ENCODE results near the gene SNAP23. TPM values are rescaled to one million over a fixed set of nuclear protein-coding genes. Genes with fewer than 3 reads are reported as not detected.

The SNAP23 gene
- total and polyA plus RNA-seq, 4 experiments from 2014 or later: 70.6 to 92.3 (median 77.0) TPM

DNA sequence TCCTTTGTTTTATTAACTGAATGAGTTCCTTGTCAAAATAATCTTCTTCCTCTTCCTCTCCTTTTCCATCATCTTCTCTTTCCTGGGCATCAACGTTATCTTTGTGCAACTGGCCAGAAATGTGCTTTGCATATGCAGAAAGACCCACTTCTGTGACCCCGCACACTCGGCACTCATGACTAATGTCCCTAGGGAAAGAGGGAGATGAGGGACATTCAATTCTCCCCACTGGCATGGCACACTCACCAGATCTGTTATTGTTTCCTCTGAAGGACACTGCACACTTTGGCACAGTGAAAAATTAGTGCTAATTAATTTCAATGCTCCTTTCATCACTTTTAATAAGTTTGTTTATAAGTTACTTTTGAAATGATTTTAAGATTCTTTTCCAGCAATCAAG, 38.5 kb upstream of the SNAP23 start:
- CTCF ChIA-PET (ENCODE audit: partially characterized antibody): no interaction called here
- POLR2A ChIA-PET (ENCODE audit: partially characterized antibody): no interaction called here
- intact Hi-C loops (cut with micrococcal nuclease): no loop called here
- no peak overlapping the region for H3K4me3 Mint-ChIP-seq
- no peaks in the 10 kb centered on the region for H3K9me3 ChIP-seq (ENCODE audit: control insufficient read depth in 1 of 2, low read length in 2 of 2)
- H3K27ac ChIP-seq (ENCODE audit: low read depth, low read length): no peak overlapping the region
- H3K27me3 ChIP-seq (ENCODE audit: insufficient read depth, low read length): no peaks in the 10 kb centered on the region
- H3K36me3 ChIP-seq (ENCODE audit: insufficient read depth, low read length): peaks cover 5% of the 10 kb centered on the region
- H3K4me1 Mint-ChIP-seq: peaks cover 9 to 17% (median 10%) of the 10 kb centered on the region in 4 donors
- H3K27ac Mint-ChIP-seq: peak overlapping the region in 2 of 7 donors; percentile 45 to 46
- peaks cover 6 to 29% of the 10 kb centered on the region in 2 donors for H3K36me3 Mint-ChIP-seq
- no peaks in the 10 kb centered on the region for H3K9me3 Mint-ChIP-seq
- no peaks in the 10 kb centered on the region for H3K4me1 ChIP-seq (ENCODE audit: insufficient read depth, low read length)
- H3K4me3 ChIP-seq (ENCODE audit: low read length in 2 of 2): no peak overlapping the region
- no peak for DNase-seq
- H3K27me3 Mint-ChIP-seq: no peaks in the 10 kb centered on the region

DNA sequence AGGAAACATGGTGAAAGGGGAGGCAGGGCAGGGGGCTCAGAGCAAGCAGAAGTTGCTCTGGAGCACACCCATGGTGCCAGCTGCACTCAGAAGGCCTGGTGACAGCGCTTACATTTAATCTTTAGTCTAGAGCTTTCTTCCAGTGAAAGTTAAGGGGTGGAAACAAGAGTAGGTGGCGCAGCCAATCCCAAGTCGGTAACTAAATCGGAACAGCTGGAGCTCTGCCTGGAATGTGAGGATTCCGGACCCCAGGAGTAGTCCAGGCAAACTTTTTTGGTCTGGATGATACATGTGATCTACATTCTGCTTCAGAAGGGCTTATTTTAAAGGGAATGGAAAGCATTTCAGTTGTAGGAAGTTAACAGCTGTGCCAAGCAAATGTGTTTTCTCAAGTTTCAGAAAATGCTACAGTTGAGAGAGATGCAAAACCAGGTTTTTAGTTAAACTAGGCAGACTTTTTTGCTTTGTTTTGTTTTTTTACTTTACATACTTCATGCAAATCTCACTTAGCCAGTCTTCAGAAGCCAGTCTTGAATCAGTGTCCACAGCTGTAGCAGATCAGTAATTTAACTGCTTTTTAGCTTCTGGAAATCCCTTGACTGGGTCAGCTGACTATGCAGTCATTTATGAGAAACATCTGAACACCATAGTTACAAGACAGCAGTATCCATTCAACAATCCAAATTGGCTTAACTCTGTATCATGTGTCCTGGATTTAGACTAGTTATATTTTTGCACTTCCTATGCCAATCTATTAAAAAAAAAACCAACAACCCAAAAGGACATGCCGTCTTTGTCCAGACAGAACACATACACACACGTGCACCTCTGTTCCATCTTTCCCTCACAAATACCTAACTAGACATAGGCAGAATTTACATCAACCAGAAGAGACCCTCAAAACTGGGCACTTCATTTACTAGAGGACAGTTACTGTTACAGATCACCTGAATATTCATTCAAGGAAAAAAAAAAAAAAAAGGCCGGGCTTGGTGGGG, 37.7 kb upstream of the SNAP23 start:
- CTCF ChIA-PET (ENCODE audit: partially characterized antibody): no interaction called here
- H3K4me3 ChIP-seq (ENCODE audit: low read length in 2 of 2): no peak overlapping the region
- peaks cover 6 to 30% of the 10 kb centered on the region in 2 donors for H3K36me3 Mint-ChIP-seq
- H3K27me3 ChIP-seq (ENCODE audit: insufficient read depth, low read length): no peaks in the 10 kb centered on the region
- DNase-seq: no peak
- no peaks in the 10 kb centered on the region for H3K27me3 Mint-ChIP-seq
- no peaks in the 10 kb centered on the region for H3K9me3 Mint-ChIP-seq
- no peak overlapping the region for H3K27ac ChIP-seq (ENCODE audit: low read depth, low read length)
- peak overlapping the region in 3 of 7 donors; percentile 32 to 64 (median 52) for H3K27ac Mint-ChIP-seq
- peaks cover 9 to 17% (median 10%) of the 10 kb centered on the region in 4 donors for H3K4me1 Mint-ChIP-seq
- POLR2A ChIA-PET (ENCODE audit: partially characterized antibody): no interaction called here
- no peak overlapping the region for H3K4me3 Mint-ChIP-seq
- H3K36me3 ChIP-seq (ENCODE audit: insufficient read depth, low read length): peaks cover 5% of the 10 kb centered on the region
- H3K9me3 ChIP-seq (ENCODE audit: control insufficient read depth in 1 of 2, low read length in 2 of 2): no peaks in the 10 kb centered on the region
- intact Hi-C loops (cut with micrococcal nuclease): no loop called here
- H3K4me1 ChIP-seq (ENCODE audit: insufficient read depth, low read length): no peaks in the 10 kb centered on the region

DNA sequence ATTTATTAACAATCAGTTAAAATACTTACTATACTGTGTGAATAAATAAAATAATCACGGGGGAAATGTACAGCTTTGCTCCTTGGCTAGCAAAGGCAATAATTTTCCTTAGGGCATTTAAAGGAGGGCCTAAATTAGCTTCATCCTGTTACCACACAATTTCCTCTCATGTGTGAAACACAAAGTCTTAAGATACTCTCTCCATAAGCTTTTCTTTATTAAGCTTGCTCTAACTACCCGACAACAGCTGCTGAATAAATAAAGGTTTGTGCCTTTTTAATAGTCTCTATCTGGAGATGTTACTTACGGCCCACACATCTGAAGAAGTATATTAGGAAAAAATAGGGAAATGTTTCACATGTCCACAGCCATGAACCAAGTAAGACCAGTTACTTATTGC, 34.2 kb upstream of the SNAP23 start:
- Histone ChIP-seq H3K27ac (ENCODE audit: low read depth, low read length) (no peak overlapping the region), H3K4me1 (ENCODE audit: insufficient read depth, low read length) (no peaks in the 10 kb centered on the region), H3K4me3 (ENCODE audit: low read length in 2 of 2) (no peak overlapping the region), H3K9me3 (ENCODE audit: control insufficient read depth in 1 of 2, low read length in 2 of 2) (no peaks in the 10 kb centered on the region), H3K27me3 (ENCODE audit: insufficient read depth, low read length) (no peaks in the 10 kb centered on the region), H3K36me3 (ENCODE audit: insufficient read depth, low read length) (peaks cover 14% of the 10 kb centered on the region)
- Mint-ChIP-seq H3K27me3 (no peaks in the 10 kb centered on the region), H3K9me3 (no peaks in the 10 kb centered on the region), H3K36me3 (peaks cover 18 to 43% of the 10 kb centered on the region in 2 donors), H3K4me1 (peaks cover 9 to 17% (median 11%) of the 10 kb centered on the region in 4 donors), H3K27ac (no peak overlapping the region), H3K4me3 (no peak overlapping the region)
- intact Hi-C loops (cut with micrococcal nuclease): no loop called here
- CTCF ChIA-PET (ENCODE audit: partially characterized antibody): interaction anchor here (1.6 kb wide), 1 partner anchor 11 kb away, joined by 7 read pairs; no protein-coding TSS in a partner anchor
- no peak for DNase-seq
- POLR2A ChIA-PET (ENCODE audit: partially characterized antibody): no interaction called here

DNA sequence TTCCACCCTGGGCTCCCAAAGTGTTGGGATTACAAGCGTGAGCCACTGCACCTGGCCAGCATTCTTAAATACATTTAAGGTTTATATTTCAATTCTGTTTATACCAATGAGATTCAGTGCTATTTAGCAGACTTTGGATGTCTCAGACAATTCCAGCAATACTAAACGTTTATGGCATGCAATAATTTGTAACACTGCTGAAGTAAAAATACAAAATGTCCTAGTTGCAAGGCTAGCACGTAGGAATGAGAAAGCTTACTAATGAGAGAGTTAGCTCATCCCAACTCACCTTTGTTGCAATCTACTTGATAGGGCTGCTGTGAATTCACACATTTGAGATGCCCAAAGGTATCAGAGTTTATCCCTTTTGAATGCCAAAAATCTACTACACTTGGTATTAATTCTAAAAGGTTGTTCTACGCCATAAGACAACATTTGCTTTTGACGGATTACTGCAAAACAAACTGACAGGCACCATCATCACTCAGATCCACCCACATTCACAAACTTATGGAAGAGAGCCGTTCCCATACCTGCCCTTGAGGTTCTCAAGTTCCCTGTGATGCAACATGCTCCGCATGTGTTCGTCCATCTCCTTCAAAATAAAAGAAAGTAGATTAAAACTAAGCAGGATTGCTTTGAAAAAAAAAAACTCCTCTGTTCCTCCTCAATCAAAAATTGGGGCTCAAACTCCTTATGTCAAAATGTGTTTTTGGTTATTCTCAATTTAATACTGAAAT, 29.7 kb upstream of the SNAP23 start:
- Mint-ChIP-seq H3K9me3 (no peaks in the 10 kb centered on the region), H3K36me3 (peaks cover 16 to 41% of the 10 kb centered on the region in 2 donors), H3K27ac (peak overlapping the region in 1 of 7 donors; percentile 41), H3K27me3 (no peaks in the 10 kb centered on the region), H3K4me3 (no peak overlapping the region), H3K4me1 (peaks cover 0 to 6% (median 4%) of the 10 kb centered on the region in 4 donors)
- Histone ChIP-seq H3K4me3 (ENCODE audit: low read length in 2 of 2) (no peak overlapping the region), H3K27ac (ENCODE audit: low read depth, low read length) (no peak overlapping the region), H3K27me3 (ENCODE audit: insufficient read depth, low read length) (no peaks in the 10 kb centered on the region), H3K36me3 (ENCODE audit: insufficient read depth, low read length) (peaks cover 9% of the 10 kb centered on the region), H3K9me3 (ENCODE audit: control insufficient read depth in 1 of 2, low read length in 2 of 2) (no peaks in the 10 kb centered on the region), H3K4me1 (ENCODE audit: insufficient read depth, low read length) (no peaks in the 10 kb centered on the region)
- DNase-seq: no peak
- intact Hi-C loops (cut with micrococcal nuclease): no loop called here
- ChIA-PET CTCF (ENCODE audit: partially characterized antibody) (no interaction called here), POLR2A (ENCODE audit: partially characterized antibody) (no interaction called here)

DNA sequence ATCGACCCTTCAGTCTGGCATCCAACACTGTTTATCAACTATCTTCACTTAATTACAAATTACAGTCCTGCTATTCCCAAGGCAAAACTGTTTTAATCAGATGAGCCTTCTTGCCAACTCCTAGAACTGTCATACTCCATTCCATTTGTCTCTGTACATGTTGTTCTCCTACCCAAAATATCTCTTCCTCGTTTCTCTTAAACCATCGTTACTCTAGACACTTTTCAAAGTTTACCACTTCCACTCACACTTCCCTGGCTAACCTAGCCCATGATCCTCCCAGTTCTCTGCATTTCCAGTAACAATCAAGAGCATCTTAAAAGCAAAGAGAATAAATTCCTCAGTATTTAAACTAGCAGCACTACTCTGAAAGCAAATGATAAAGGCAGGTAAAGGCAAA, 24.4 kb upstream of the SNAP23 start:
- intact Hi-C loops (cut with micrococcal nuclease): loop anchor here (2.0 kb wide), 1 partner anchor 20 kb away; the partner anchor contains the start of gene ZNF106
- no peaks in the 10 kb centered on the region for H3K27me3 ChIP-seq (ENCODE audit: insufficient read depth, low read length)
- H3K27ac ChIP-seq (ENCODE audit: low read depth, low read length): no peak overlapping the region
- ChIA-PET POLR2A (ENCODE audit: partially characterized antibody) (interaction anchor here (1.3 kb wide), 1 partner anchor 20 kb away, joined by 3 read pairs; the partner anchor contains the start of gene ZNF106), CTCF (ENCODE audit: partially characterized antibody) (interaction anchor here (0.9 to 2.1 kb wide), 4 partner anchors 9 to 24 kb away, joined by 3 to 7 read pairs (median 4); no protein-coding TSS in a partner anchor)
- DNase-seq: no peak
- H3K4me1 Mint-ChIP-seq: peaks cover 7 to 12% (median 9%) of the 10 kb centered on the region in 4 donors
- H3K4me3 Mint-ChIP-seq: no peak overlapping the region
- H3K4me3 ChIP-seq (ENCODE audit: low read length in 2 of 2): no peak overlapping the region
- H3K27ac Mint-ChIP-seq: peak overlapping the region in 4 of 7 donors; percentile 2 to 89 (median 78)
- H3K4me1 ChIP-seq (ENCODE audit: insufficient read depth, low read length): no peaks in the 10 kb centered on the region
- H3K36me3 ChIP-seq (ENCODE audit: insufficient read depth, low read length): peaks cover under 1% of the 10 kb centered on the region
- H3K9me3 Mint-ChIP-seq: no peaks in the 10 kb centered on the region
- peaks cover 8 to 20% of the 10 kb centered on the region in 2 donors for H3K36me3 Mint-ChIP-seq
- H3K9me3 ChIP-seq (ENCODE audit: control insufficient read depth in 1 of 2, low read length in 2 of 2): no peaks in the 10 kb centered on the region
- no peaks in the 10 kb centered on the region for H3K27me3 Mint-ChIP-seq

DNA sequence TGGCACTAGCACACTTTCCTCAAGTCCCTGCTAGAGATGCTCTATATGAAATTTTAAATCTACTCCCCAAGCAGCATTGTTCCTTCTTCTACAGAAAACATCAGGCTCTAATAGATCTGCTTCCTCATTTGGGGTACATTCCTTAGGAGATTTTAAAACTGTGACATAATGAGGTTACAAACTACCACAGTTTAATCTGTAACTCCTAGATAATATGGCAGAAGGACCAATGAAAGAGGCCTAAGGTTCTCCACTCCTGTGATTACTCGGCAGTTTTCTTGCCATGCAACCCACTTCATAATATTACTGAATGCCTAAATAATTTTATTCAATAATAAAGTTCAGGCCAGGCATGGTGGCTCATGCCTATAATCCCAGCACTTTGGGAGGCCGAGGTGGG, 20.6 kb upstream of the SNAP23 start:
- Mint-ChIP-seq H3K4me1 (peaks cover 11 to 12% (median 12%) of the 10 kb centered on the region in 4 donors), H3K9me3 (no peaks in the 10 kb centered on the region), H3K36me3 (peaks cover 7 to 10% of the 10 kb centered on the region in 2 donors), H3K27me3 (no peaks in the 10 kb centered on the region), H3K27ac (no peak overlapping the region), H3K4me3 (no peak overlapping the region)
- no peaks in the 10 kb centered on the region for H3K4me1 ChIP-seq (ENCODE audit: insufficient read depth, low read length)
- no peaks in the 10 kb centered on the region for H3K27me3 ChIP-seq (ENCODE audit: insufficient read depth, low read length)
- H3K36me3 ChIP-seq (ENCODE audit: insufficient read depth, low read length): no peaks in the 10 kb centered on the region
- H3K9me3 ChIP-seq (ENCODE audit: control insufficient read depth in 1 of 2, low read length in 2 of 2): no peaks in the 10 kb centered on the region
- intact Hi-C loops (cut with micrococcal nuclease): no loop called here
- ChIA-PET CTCF (ENCODE audit: partially characterized antibody) (interaction anchor here (0.8 kb wide), 1 partner anchor 10 kb away, joined by 3 read pairs; no protein-coding TSS in a partner anchor), POLR2A (ENCODE audit: partially characterized antibody) (interaction anchor here (1.0 kb wide), 1 partner anchor 16 kb away, joined by 3 read pairs; the partner anchor contains the start of gene ZNF106)
- no peak overlapping the region for H3K4me3 ChIP-seq (ENCODE audit: low read length in 2 of 2)
- H3K27ac ChIP-seq (ENCODE audit: low read depth, low read length): no peak overlapping the region
- DNase-seq: no peak

Measured in CD4-positive, alpha-beta memory T cell (primary cell).